HG03095 (cell line): ENCODE data around the gene OR56B4.
"Not testable (repeated sequence)": the region's sequence is repeated elsewhere in the genome, so short reads cannot be mapped to it uniquely, and the experiment has no call there.

ENCODE experiments used
- ATAC-seq: cut with Tn5 transposase; IDR thresholded peaks from one replicate; pipeline ENCODE4 v1.9.1; 2021; ENCODE audit warnings: moderate library complexity; ENCODE audit not compliant: unreplicated experiment

The OR56B4 gene

GRCh38 chr11:6143737-6144136 is 36.3 kb downstream of the OR56B4 start:
- ATAC-seq: not testable (repeated sequence)

- ATAC-seq: no peak
These were observed 43.6 kb downstream of the OR56B4 start for GRCh38 chr11:6151117-6151516.

- no peak for ATAC-seq
These were observed 44.6 kb downstream of the OR56B4 start for GRCh38 chr11:6152126-6152525.

- ATAC-seq: no peak
These were observed 49.3 kb downstream of the OR56B4 start for GRCh38 chr11:6156628-6157359.
